Activated CD8-positive, alpha-beta memory T cell treated with anti-CD3 and anti-CD28 coated beads, Interleukin-2, amount 10 ng/mL, durations not matched to agents 7 days and 5 days (primary cell): ENCODE data around the gene PFDN4. TPM values are rescaled to one million over a fixed set of nuclear protein-coding genes. Genes with fewer than 3 reads are reported as not detected.
A peak's percentile ranks its signal among the peaks of the same experiment; 100 is the strongest.

Experiments
- ATAC-seq: fragments of 150-1000 bp; cut with Tn5 transposase; one replicate; pipeline ENCODE4 v1.10.0; 2021; ENCODE audit warnings: moderate library complexity
- CTCF ChIA-PET: fragments of 350-600 bp; sonication (Branson Sonifier 250); formaldehyde crosslinking; loops from one replicate; lab custom pipeline; 2021; ENCODE audit warnings: antibody characterized with exemption; lab: Charles Lee
- DNase-seq: peaks from one replicate; pipeline ENCODE4 v3.0.0-alpha.2; 2020
- H3K27ac Mint-ChIP-seq: one replicate; pipeline ENCODE4 v1.8.0; 2021; ENCODE audit warnings: mild to moderate bottlenecking, mixed read lengths
- H3K27me3 Mint-ChIP-seq: one replicate; pipeline ENCODE4 v1.8.0; 2021; ENCODE audit warnings: mixed read lengths
- H3K36me3 Mint-ChIP-seq: one replicate; pipeline ENCODE4 v1.8.0; 2021; ENCODE audit warnings: mild to moderate bottlenecking, mixed read lengths
- H3K4me1 Mint-ChIP-seq: one replicate; pipeline ENCODE4 v1.8.0; 2021; ENCODE audit warnings: mixed read lengths
- H3K4me3 Mint-ChIP-seq: one replicate; pipeline ENCODE4 v1.8.0; 2021; ENCODE audit warnings: mild to moderate bottlenecking, moderate library complexity, mixed read lengths
- H3K9me3 Mint-ChIP-seq: one replicate; pipeline ENCODE4 v1.8.0; 2022; ENCODE audit warnings: low read depth, mixed read lengths
- total RNA-seq, 2 experiments: library from RNA; stranded (reverse); gene quantifications; one replicate each; pipeline ENCODE4 v1.2.3, GENCODE V29; 2021

PFDN4 gene
- total RNA-seq, 2 experiments from 2014 or later, result 20.7 to 25.5 TPM

DNA sequence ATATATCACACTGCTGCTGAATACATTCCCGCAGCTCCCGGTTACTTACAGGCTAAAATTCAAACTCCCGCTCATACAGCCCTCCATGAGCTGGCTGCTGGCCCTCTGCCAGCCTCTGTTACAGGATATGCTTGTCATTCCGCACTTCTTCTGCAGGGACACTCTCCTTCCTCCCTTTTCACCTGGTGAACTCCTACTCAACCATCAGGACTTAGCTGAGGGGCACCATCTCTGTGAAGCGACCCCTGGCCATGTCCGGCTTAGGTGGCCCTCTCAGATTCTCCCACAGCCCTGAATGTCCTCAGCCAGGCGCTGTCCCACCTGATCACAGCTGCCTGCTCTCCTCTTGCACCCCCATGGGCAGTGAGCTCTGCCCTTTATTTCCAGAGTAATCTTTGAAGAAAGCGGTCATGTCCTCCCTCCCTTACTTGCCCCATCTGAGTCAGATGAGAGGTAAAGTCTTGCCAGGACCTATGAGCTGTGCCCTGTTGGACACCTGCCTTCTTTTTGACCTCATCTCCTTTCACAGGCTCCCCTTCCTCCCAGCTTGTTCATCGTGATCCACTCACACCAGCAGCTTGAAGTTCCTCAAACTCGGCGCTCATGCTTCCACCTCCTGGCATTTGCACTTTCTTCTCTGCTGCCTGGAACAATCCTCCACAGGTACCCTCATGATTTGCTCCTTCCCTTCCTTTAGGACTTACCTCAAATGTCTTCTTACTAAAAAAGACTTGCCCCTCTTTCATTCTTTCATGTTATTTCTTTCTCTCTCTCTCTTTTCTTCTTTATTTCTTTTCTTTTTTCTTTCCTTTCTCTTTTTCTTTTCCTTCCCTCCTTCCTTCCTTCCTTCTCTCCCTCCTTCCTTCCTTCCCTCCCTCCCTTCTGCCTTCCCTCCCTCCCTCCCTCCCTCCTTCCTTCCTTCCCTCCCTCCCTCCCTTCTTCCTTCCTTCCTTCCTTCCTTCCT, 39.7 kb upstream of the PFDN4 start:
- ATAC-seq (no peak), DNase-seq (no peak)
- CTCF ChIA-PET, result interaction anchor here (1.5 kb wide), 1 partner anchor 33 kb away, joined by 5 read pairs; no protein-coding TSS in a partner anchor
- no peaks in the 10 kb centered on the region for H3K9me3 Mint-ChIP-seq
- H3K27me3 Mint-ChIP-seq, result peaks cover 66% of the 10 kb centered on the region
- H3K36me3 Mint-ChIP-seq, result no peaks in the 10 kb centered on the region
- H3K27ac Mint-ChIP-seq, result no peak overlapping the region
- peaks cover 4% of the 10 kb centered on the region for H3K4me1 Mint-ChIP-seq
- no peak overlapping the region for H3K4me3 Mint-ChIP-seq

DNA sequence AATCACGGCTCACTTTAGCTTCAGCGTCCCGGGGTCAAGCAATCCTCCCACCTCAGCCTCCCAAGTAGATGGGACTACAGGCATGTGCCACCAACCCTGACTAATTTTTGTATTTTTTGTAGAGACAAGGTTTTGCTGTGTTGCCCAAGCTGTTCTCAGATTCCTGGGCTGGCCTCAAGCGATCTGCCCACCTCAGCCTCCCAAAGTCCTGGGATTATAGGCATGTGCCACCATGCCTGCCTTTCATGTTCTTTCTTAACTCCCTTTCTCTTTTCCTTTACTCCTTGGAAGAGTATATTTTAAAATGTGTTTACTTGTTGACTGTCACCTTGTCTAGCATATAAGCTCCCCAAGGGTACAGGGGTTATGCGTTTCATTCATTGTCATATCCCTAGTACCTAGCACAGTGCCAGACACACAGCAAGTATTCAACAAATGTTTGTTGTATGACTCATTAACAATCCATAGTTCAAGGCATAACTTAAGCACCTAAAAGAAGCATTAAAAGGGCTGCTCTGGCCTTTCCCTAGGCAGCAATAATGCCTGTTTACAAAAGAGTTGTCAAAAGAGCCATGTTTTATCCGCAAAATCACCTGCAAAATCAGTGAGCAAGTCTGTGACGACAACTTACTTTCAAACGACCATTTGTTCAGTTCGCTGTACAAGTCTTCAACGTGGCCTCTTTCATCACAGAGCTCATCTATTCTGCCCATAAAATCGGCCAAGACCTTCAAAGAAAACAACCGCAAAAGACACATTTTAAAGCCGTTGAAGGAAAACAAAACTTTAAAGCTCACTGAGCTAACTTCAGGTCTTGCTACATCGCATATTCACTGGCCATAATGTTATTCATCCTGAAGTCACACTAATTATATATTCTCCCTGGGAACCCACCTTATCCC, 38.7 kb upstream of the PFDN4 start:
- Mint-ChIP-seq H3K4me1 (peaks cover 10% of the 10 kb centered on the region), H3K27ac (no peak overlapping the region), H3K36me3 (no peaks in the 10 kb centered on the region), H3K27me3 (peaks cover 73% of the 10 kb centered on the region), H3K4me3 (no peak overlapping the region), H3K9me3 (no peaks in the 10 kb centered on the region)
- DNase-seq (no peak), ATAC-seq (no peak)
- CTCF ChIA-PET, result interaction anchor here (1.0 to 1.8 kb wide), 3 partner anchors 32 to 72 kb away, joined by 3 to 5 read pairs (median 5); no protein-coding TSS in a partner anchor

DNA sequence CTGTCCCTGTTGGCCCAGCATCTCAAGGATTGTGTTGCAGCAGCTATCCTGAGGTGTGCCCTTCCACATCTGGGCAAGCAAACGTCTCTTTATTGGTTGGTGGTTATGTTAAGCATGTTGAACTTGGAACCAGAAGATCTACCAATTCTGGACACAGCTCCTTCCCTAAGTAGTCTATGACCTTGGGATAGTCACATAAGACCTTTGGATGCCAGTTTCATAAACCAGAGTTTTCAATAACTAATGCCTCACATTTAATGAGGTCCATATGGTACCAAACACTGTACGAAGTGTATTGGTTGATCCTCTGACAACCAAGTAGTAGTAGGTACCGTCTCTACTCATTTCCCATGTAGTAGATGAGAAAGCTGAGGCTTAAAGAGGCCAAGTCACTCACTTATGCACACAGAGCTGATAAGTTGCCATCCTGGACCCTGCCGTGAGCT, 37.8 kb upstream of the PFDN4 start:
- no peak overlapping the region for H3K4me3 Mint-ChIP-seq

DNA sequence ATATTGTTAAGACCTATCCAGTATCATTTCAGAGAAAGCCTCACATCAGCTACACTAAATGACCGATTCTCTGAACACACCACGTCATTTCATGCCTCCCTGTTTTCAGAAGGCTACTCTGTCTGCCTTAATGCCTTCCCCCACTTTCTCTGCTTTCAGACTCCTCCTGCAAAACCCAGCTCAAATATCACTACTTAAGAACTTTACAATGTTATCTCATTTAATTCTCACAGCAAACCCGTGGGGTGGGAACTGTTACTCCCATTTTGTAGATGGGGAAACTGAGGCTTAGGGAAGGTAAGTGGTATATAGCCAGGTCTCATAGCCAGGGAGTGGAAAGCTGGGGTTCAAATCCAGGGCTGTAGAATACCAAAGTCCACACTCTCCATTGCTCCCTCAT, 36.9 kb upstream of the PFDN4 start:
- H3K4me1 Mint-ChIP-seq, result peaks cover 18% of the 10 kb centered on the region
- CTCF ChIA-PET, result no interaction called here

More for the DNA sequence above, 37.8 kb upstream of the PFDN4 start:
- Mint-ChIP-seq H3K27ac (no peak overlapping the region), H3K9me3 (no peaks in the 10 kb centered on the region), H3K36me3 (no peaks in the 10 kb centered on the region), H3K4me1 (peaks cover 18% of the 10 kb centered on the region), H3K27me3 (peaks cover 82% of the 10 kb centered on the region)
- CTCF ChIA-PET, result interaction anchor here (1.0 to 1.8 kb wide), 3 partner anchors 31 to 73 kb away, joined by 3 to 5 read pairs (median 5); no protein-coding TSS in a partner anchor
- DNase-seq (no peak), ATAC-seq (no peak)

DNA sequence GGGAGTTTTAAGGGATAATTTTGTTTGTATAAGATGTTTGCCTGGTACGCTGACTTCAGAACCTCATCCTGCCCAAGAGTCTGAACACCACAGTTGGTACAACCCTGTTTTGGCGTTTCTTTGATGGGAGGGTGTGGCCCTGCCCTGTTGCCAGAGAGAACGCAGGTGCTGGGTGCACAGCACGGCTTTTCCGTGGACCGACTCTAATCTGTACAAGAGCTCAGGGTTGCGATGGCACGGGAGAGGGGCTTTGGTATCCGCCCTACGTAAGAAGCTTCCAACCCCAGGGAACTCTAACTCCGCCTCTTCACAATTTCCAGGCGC, 35.4 kb upstream of the PFDN4 start:
- no peaks in the 10 kb centered on the region for H3K9me3 Mint-ChIP-seq
- ATAC-seq (no peak), DNase-seq (no peak)
- H3K4me3 Mint-ChIP-seq, result no peak overlapping the region
- H3K36me3 Mint-ChIP-seq, result no peaks in the 10 kb centered on the region
- H3K4me1 Mint-ChIP-seq, result peaks cover 18% of the 10 kb centered on the region
- no peak overlapping the region for H3K27ac Mint-ChIP-seq
- peaks cover 83% of the 10 kb centered on the region for H3K27me3 Mint-ChIP-seq
- CTCF ChIA-PET, result interaction anchor here (1.1 kb wide), 1 partner anchor 67 kb away, joined by 4 read pairs; no protein-coding TSS in a partner anchor

More for the DNA sequence above, 36.9 kb upstream of the PFDN4 start:
- Mint-ChIP-seq H3K27me3 (peaks cover 83% of the 10 kb centered on the region), H3K9me3 (no peaks in the 10 kb centered on the region), H3K4me3 (no peak overlapping the region), H3K27ac (no peak overlapping the region), H3K36me3 (no peaks in the 10 kb centered on the region)
- DNase-seq, result no peak
- no peak for ATAC-seq

DNA sequence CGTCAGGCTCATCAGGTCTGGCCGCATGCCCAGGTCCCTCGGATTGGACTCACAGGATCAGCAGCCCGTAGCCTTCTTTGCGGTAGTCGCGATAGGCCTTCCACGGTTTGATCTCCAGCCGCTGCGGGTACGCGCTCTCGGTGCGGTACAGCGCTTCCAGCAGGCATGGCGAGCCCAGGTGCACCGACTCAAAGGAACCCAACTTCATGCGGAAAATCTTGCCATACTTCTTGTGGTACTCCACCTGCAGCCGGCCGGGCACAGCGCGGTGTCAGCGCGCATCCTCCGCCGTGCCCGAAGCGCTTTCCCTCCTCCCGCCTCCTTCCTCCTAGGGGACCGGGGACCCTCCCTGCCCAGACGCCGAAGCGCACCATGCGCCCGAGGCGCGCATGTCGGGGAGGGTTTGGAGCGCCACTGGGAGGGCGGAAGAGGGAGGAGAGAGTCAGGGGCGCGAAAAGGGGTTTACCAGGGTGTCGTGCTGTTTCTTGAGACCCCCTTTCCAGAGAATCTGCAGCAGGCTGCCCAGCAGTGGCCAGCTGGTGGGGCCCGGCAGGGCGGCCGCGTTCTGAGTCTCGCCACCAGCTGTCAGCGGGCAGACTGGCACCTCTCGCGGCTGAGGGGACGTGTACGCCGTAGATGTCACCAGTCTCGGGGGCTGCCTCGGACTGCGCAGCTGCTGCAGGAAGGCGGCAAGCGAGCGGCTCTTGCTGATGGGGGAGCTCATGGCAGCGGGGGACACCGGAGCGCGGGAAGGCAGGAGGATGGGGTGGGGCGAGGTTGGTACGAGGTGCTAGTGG, 34.8 kb upstream of the PFDN4 start:
- no peaks in the 10 kb centered on the region for H3K9me3 Mint-ChIP-seq
- no peak overlapping the region for H3K27ac Mint-ChIP-seq
- no peak for ATAC-seq
- H3K27me3 Mint-ChIP-seq, result peaks cover 82% of the 10 kb centered on the region
- peaks cover 18% of the 10 kb centered on the region for H3K4me1 Mint-ChIP-seq
- H3K36me3 Mint-ChIP-seq, result no peaks in the 10 kb centered on the region
- DNase-seq, result no peak
- CTCF ChIA-PET, result interaction anchor here (1.1 kb wide), 1 partner anchor 68 kb away, joined by 4 read pairs; no protein-coding TSS in a partner anchor
- no peak overlapping the region for H3K4me3 Mint-ChIP-seq

DNA sequence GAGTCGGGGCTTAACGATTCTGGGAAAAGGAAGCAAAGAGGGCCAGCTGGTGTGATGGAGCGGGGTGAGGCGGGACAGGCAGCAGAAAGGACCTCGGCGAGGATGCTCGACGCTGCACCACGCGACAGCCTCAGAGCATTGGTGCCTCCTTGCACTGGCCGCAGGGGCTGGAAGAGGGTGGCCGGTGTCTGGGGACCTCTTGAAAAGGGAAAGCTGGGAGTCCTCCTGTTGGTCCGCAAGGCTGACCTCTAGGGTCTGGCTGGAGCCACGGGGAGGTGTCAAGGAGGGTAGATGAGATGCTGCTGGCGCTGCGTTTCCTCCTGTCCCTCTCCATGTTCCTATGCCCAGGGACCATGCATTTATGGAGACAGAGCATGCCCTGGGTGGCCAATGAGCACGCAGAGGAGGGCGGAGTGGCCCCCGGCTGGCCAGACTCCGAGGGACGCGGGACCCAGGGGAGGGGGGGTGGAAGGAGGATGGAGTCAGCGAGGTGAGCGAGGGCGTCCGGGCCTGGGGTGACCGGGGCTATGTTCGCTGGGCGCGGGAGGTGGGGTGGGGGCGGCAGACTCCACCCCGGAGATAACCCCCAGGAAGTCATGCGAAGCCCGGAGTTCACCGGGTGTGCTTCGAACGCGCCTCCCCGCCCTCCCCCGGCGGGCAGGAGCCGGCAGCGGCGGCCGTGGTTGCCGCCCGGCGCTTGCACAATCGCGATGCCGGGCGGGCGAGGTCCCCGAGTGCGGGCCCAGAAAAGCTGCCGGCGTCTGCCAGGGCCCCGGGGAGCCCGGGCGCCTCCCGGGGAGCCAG, 34.0 kb upstream of the PFDN4 start, which contains the start of gene CYP24A1:
Gene CYP24A1, minus strand, starts transcription at position 334 of the 804 bp plus-strand sequence. CDS start 407 bp downstream, outside the sequence.
- CTCF ChIA-PET, result no interaction called here
- Mint-ChIP-seq H3K27ac (no peak within 1 kb of the TSS), H3K9me3 (no peaks in the 10 kb centered on the region), H3K4me3 (peak within 1 kb of the TSS; percentile 22), H3K36me3 (no peaks in the 10 kb centered on the region), H3K27me3 (peaks cover 83% of the 10 kb centered on the region), H3K4me1 (peaks cover 18% of the 10 kb centered on the region)
- DNase-seq, result no peak
- no peak for ATAC-seq

DNA sequence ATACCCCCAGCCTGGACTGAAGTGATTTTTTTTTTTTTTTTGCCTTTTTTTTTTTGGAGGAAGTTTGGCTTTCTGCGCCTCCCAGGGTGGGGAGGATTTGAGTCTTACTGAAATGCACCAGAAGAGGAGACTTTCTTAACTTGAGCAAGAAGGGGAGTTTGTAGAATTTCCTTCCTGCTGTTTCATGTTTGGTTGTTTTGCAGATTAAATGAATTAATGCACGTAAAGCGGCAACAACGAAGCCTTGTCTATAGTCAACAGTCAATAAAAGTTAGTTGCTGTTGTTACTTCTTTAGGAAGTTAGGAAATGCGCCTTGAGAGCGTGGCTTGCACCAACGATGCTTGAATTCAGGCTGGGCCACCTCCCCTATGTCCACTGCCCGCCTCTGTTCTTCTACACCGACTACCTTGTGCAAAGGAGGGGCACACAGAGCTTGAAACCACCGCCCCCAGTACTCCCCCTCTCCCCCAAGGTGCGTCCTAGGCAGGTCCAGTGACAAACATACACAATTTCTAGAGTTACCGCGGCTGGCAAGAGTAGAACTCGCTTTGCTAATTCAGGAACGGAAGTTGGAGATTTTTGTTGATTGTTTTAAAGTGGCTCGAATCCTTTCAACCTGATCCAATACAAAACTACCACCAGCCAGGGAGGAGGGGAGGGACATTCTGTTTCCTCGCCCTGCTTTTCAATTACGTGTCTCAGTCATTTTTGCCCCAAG, 33.3 kb upstream of the PFDN4 start:
- Mint-ChIP-seq H3K27ac (no peak overlapping the region), H3K36me3 (no peaks in the 10 kb centered on the region), H3K4me1 (peaks cover 18% of the 10 kb centered on the region), H3K27me3 (peaks cover 77% of the 10 kb centered on the region), H3K4me3 (peak overlapping the region; percentile 13), H3K9me3 (no peaks in the 10 kb centered on the region)
- DNase-seq (no peak), ATAC-seq (no peak)
- CTCF ChIA-PET, result interaction anchor here (0.9 to 1.2 kb wide), 3 partner anchors 24 to 71 kb away, joined by 3 read pairs; no protein-coding TSS in a partner anchor

DNA sequence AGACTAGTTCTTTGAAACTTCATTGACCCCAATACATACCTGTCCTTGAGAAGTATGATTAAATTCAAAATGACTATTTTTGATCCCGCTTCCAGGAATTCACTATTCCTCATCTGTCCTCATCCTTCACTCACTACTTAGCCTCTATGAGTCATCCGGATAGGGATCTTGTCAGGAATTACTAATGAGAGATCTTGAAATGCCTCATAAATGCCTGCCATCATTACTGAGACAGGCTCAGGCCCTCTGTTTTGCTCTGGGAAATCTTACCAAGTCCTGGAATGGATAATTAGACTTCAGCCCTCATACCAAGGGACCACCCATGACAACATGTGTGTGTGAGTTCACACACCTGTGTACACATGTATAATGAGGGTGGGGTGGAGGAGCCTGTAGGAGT, 31.3 kb upstream of the PFDN4 start:
- CTCF ChIA-PET, result no interaction called here
- no peak overlapping the region for H3K4me3 Mint-ChIP-seq
- peaks cover 18% of the 10 kb centered on the region for H3K4me1 Mint-ChIP-seq
- ATAC-seq (no peak), DNase-seq (no peak)
- H3K27me3 Mint-ChIP-seq, result peaks cover 68% of the 10 kb centered on the region
- H3K36me3 Mint-ChIP-seq, result no peaks in the 10 kb centered on the region
- no peak overlapping the region for H3K27ac Mint-ChIP-seq
- H3K9me3 Mint-ChIP-seq, result no peaks in the 10 kb centered on the region

DNA sequence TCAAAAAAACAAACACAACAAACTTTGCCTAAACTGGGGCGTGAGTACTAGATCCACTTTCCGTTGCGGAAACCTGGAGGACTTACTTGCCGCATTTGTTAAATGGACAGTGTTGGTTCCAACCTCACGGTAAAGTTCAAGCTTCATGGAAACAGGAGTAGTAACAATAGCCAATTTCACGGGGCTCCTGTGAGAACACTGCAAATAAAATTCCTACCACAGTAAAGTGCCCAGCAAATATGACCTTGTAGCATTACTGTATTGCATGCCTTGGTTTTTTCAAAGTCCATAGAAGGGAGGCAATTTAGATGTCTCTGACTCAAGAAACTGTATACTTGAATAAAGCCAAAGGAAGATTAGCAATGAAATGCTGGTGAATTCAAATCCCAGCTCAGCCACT, 30.5 kb upstream of the PFDN4 start:
- Mint-ChIP-seq H3K4me3 (no peak overlapping the region), H3K9me3 (no peaks in the 10 kb centered on the region), H3K27ac (no peak overlapping the region), H3K27me3 (peaks cover 61% of the 10 kb centered on the region), H3K36me3 (no peaks in the 10 kb centered on the region), H3K4me1 (peaks cover 18% of the 10 kb centered on the region)
- ATAC-seq, result no peak
- DNase-seq, result no peak
- CTCF ChIA-PET, result no interaction called here

DNA sequence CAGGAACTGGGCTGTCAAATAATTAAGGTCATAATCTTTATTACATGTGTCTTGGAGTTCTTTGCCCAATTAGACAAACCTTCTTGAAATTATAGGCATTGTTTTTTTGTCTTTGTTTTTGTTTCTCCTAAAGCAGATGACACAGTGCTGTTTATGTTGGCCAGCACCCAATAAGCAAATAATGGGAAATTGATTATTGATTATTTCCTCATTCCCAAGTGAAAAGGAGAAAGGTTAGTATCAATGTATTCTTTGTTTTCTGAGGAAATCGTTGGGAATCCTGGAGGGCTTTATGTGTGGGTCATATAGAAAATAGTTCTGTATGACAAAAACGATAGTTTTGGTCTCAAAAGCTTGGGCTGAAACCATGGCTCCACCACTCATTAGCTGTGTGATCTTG, 29.6 kb upstream of the PFDN4 start:
- Mint-ChIP-seq H3K27ac (no peak overlapping the region), H3K4me3 (no peak overlapping the region), H3K36me3 (no peaks in the 10 kb centered on the region), H3K27me3 (peaks cover 61% of the 10 kb centered on the region), H3K4me1 (peaks cover 14% of the 10 kb centered on the region), H3K9me3 (no peaks in the 10 kb centered on the region)
- no peak for DNase-seq
- CTCF ChIA-PET, result no interaction called here
- ATAC-seq, result no peak
